K562 treated with DMSO at 1 percent for 24 hours (cell line): Measurements from ENCODE around the gene LRP4. TPM values are rescaled to one million over a fixed set of nuclear protein-coding genes. Genes with fewer than 3 reads are reported as not detected.

ENCODE experiments used
- total RNA-seq: library from RNA; unstranded; fragments of 300-600 nt; gene quantifications from 2 replicates; pipeline ENCODE4 v1.2.3, GENCODE V29; 2022; ENCODE audit warnings: low read depth; ENCODE audit not compliant: insufficient read depth

LRP4 gene
- total RNA-seq, result 0.27 and 0.67 TPM in 2 replicates

GRCh38 chr11:46918083-46918787 lies at the start of gene LRP4:
Gene LRP4, minus strand, starts transcription at chr11:46918550. Its CDS starts 171 bp downstream, at chr11:46918379.

GRCh38 chr11:46936138-46937110 lies 18.1 kb upstream of the LRP4 start, which contains the start of gene CSTPP1:
Gene CSTPP1, plus strand, starts transcription at chr11:46936761. Its CDS starts 45 bp downstream, at chr11:46936806.

GRCh38 chr11:46845740-46846509 lies 72.4 kb downstream of the LRP4 start, which contains the start of gene CKAP5:
Gene CKAP5, minus strand, starts transcription at chr11:46846280. Its CDS starts 25,049 bp downstream, at chr11:46821231.

Other genes starting within 250 kb of the LRP4 start
- 27.7 and 28.3 TPM in 2 replicates for gene ARHGAP1, start 217.9 kb downstream of the LRP4 start, total RNA-seq
- 15.2 TPM in 2 replicates for gene ZNF408, start 217.5 kb downstream of the LRP4 start, total RNA-seq
- not detected in 2 replicates for gene F2, start 199.3 kb downstream of the LRP4 start, total RNA-seq
- 61.7 and 72.4 TPM in 2 replicates for gene CKAP5, start 72.3 kb downstream of the LRP4 start, total RNA-seq
- gene CSTPP1, start 18.2 kb upstream of the LRP4 start, total RNA-seq, result 26.6 and 36.8 TPM in 2 replicates